H9 (cell line): ENCODE data around the gene C9orf43. TPM values are rescaled to one million over a fixed set of nuclear protein-coding genes. Genes with fewer than 3 reads are reported as not detected.

ENCODE experiments used
- DNase-seq: peaks from one replicate; pipeline ENCODE4 v3.0.0-alpha.2; 2017
- H2AFZ ChIP-seq: one replicate; pipeline ENCODE4 v1.6.1; 2013; ENCODE audit warnings: mild to moderate bottlenecking, low read length, control low read depth, moderate library complexity
- H2AK5ac ChIP-seq: 2 replicates; pipeline ENCODE4 v1.6.1; 2013; ENCODE audit warnings: low read length, control low read depth, mixed read lengths; ENCODE audit not compliant: insufficient read length
- H2BK120ac ChIP-seq: one replicate; pipeline ENCODE4 v1.6.1; 2013; ENCODE audit warnings: low read depth, mild to moderate bottlenecking, low read length, control low read depth, inconsistent platforms; ENCODE audit not compliant: poor library complexity, severe bottlenecking
- H2BK12ac ChIP-seq: 2 replicates; pipeline ENCODE4 v1.6.1; 2013; ENCODE audit warnings: low read length, control low read depth, mixed read lengths, low read depth; ENCODE audit not compliant: insufficient read length
- H2BK15ac ChIP-seq: 2 replicates; pipeline ENCODE4 v1.6.1; 2013; ENCODE audit warnings: low read depth, low read length, control low read depth
- H2BK20ac ChIP-seq: one replicate; pipeline ENCODE4 v1.6.1; 2013; ENCODE audit warnings: low read depth, mild to moderate bottlenecking, low read length, control low read depth, inconsistent platforms; ENCODE audit not compliant: poor library complexity, severe bottlenecking
- H2BK5ac ChIP-seq: 2 replicates; pipeline ENCODE4 v1.6.1; 2013; ENCODE audit warnings: low read length, control low read depth, mixed read lengths; ENCODE audit not compliant: insufficient read length
- H3K14ac ChIP-seq: 2 replicates; pipeline ENCODE4 v1.6.1; 2013; ENCODE audit warnings: low read length, control low read depth; ENCODE audit not compliant: insufficient read depth
- H3K18ac ChIP-seq: 2 replicates; pipeline ENCODE4 v1.6.1; 2013; ENCODE audit warnings: low read depth, mild to moderate bottlenecking, mixed read lengths, low read length, control low read depth; ENCODE audit not compliant: insufficient read length
- H3K23ac ChIP-seq: 2 replicates; pipeline ENCODE4 v1.6.1; 2013; ENCODE audit warnings: low read length, control low read depth, mixed read lengths, low read depth; ENCODE audit not compliant: insufficient read length
- H3K23me2 ChIP-seq: 2 replicates; pipeline ENCODE4 v1.6.1; 2013; ENCODE audit warnings: low read depth, mild to moderate bottlenecking, mixed read lengths, low read length, control low read depth; ENCODE audit not compliant: insufficient read length, poor library complexity, severe bottlenecking
- H3K27ac ChIP-seq: 2 replicates; pipeline ENCODE4 v1.5.1; 2013; ENCODE audit warnings: low read length, control low read depth, mixed read lengths, low read depth; ENCODE audit not compliant: insufficient read length
- H3K27me3 ChIP-seq: 2 replicates; pipeline ENCODE4 v1.6.1; 2013; ENCODE audit warnings: low read length, control low read depth, inconsistent platforms; ENCODE audit not compliant: insufficient read depth
- H3K4ac ChIP-seq: 2 replicates; pipeline ENCODE4 v1.6.1; 2013; ENCODE audit warnings: low read depth, mild to moderate bottlenecking, control low read depth, inconsistent platforms, low read length, moderate library complexity
- H3K4me1 ChIP-seq: 2 replicates; pipeline ENCODE4 v1.6.1; 2013; ENCODE audit warnings: low read length, control low read depth, inconsistent platforms; ENCODE audit not compliant: insufficient read depth
- H3K4me2 ChIP-seq: 2 replicates; pipeline ENCODE4 v1.6.1; 2013; ENCODE audit warnings: low read length, control low read depth, mixed read lengths; ENCODE audit not compliant: insufficient read length, insufficient read depth
- H3K56ac ChIP-seq: 2 replicates; pipeline ENCODE4 v1.6.1; 2013; ENCODE audit warnings: low read depth, mild to moderate bottlenecking, mixed read lengths, low read length, control low read depth; ENCODE audit not compliant: insufficient read length
- H3K79me1 ChIP-seq: 2 replicates; pipeline ENCODE4 v1.6.1; 2013; ENCODE audit warnings: low read depth, mild to moderate bottlenecking, moderate library complexity, low read length, control low read depth, inconsistent platforms; ENCODE audit not compliant: insufficient read depth, poor library complexity, severe bottlenecking
- H3K79me2 ChIP-seq: 2 replicates; pipeline ENCODE4 v1.6.1; 2013; ENCODE audit warnings: low read length, control low read depth, inconsistent platforms; ENCODE audit not compliant: insufficient read depth
- H3K9ac ChIP-seq: 2 replicates; pipeline ENCODE4 v1.6.1; 2013; ENCODE audit warnings: low read length, control low read depth, mixed read lengths; ENCODE audit not compliant: insufficient read length; ENCODE audit errors: extremely low read depth
- H3K9me3 ChIP-seq: one replicate; pipeline ENCODE4 v1.6.1; 2013; ENCODE audit warnings: low read depth, low read length, inconsistent platforms; ENCODE audit not compliant: control insufficient read depth
- H3T11ph ChIP-seq: one replicate; pipeline ENCODE4 v1.6.1; 2013; ENCODE audit warnings: mild to moderate bottlenecking, low read length, control low read depth, inconsistent platforms
- H4K20me1 ChIP-seq: one replicate; pipeline ENCODE4 v1.6.1; 2013; ENCODE audit not compliant: control insufficient read depth, insufficient read length, insufficient read depth
- H4K5ac ChIP-seq: 2 replicates; pipeline ENCODE4 v1.6.1; 2013; ENCODE audit warnings: low read depth, mild to moderate bottlenecking, mixed read lengths, low read length, control low read depth; ENCODE audit not compliant: insufficient read length
- H4K8ac ChIP-seq: replicated peaks from 2 replicates; pipeline ENCODE4 v1.6.1; 2013; ENCODE audit warnings: low read length, control low read depth, mixed read lengths, low read depth; ENCODE audit not compliant: insufficient read length
- H4K91ac ChIP-seq: 2 replicates; pipeline ENCODE4 v1.6.1; 2013; ENCODE audit warnings: low read depth, mild to moderate bottlenecking, moderate library complexity, mixed read lengths, low read length, control low read depth; ENCODE audit not compliant: insufficient read length
- H3K27ac Mint-ChIP-seq, 3 experiments: 2 replicates in 2 of 3; 3 replicates in 1 of 3; pipeline ENCODE4 v1.8.0; 2020 to 2021; ENCODE audit warnings: mixed read lengths in 3 of 3, mild to moderate bottlenecking in 1 of 3, moderate library complexity in 1 of 3
- H3K27me3 Mint-ChIP-seq: 2 replicates; pipeline ENCODE4 v1.8.0; 2021; ENCODE audit warnings: low read depth, mild to moderate bottlenecking, moderate library complexity, mixed read lengths
- H3K36me3 Mint-ChIP-seq, 3 experiments: 2 replicates in 2 of 3; 3 replicates in 1 of 3; pipeline ENCODE4 v1.8.0; 2020 to 2021; ENCODE audit warnings: low read depth in 3 of 3, mixed read lengths in 3 of 3; ENCODE audit not compliant: insufficient read depth in 1 of 3
- H3K4me1 Mint-ChIP-seq, 2 experiments: 2 replicates each; pipeline ENCODE4 v1.8.0; 2020; ENCODE audit warnings: mixed read lengths in 2 of 2
- H3K4me3 Mint-ChIP-seq, 2 experiments: 2 replicates in 1 of 2; 3 replicates in 1 of 2; pipeline ENCODE4 v1.8.0; 2020 to 2021; ENCODE audit warnings: mild to moderate bottlenecking in 2 of 2, mixed read lengths in 2 of 2, moderate library complexity in 1 of 2
- H3K9me3 Mint-ChIP-seq, 2 experiments: 2 replicates in 1 of 2; 3 replicates in 1 of 2; pipeline ENCODE4 v1.8.0; 2020; ENCODE audit warnings: mild to moderate bottlenecking in 2 of 2, mixed read lengths in 2 of 2, moderate library complexity in 1 of 2
- CTCF ChIP-seq: fragments of 200-600 bp; sonication (generic); conservative IDR thresholded peaks from 3 replicates; pipeline ENCODE4 v1.8.0; 2021; ENCODE audit warnings: antibody characterized with exemption, mild to moderate bottlenecking
- WGBS: extraction: QIAGEN DNeasy Blood & Tissue Kit; methylation state at CpG from one replicate; pipeline ENCODE4 v1.1.7; 2013; ENCODE audit warnings: missing lambda C conversion rate, low lambda C conversion rate, mixed read lengths; ENCODE audit not compliant: insufficient read length; ENCODE audit errors: extremely low coverage; 5-methylcytosine and 5-hydroxymethylcytosine counted together
- total RNA-seq: library from RNA; stranded (reverse); gene quantifications from 2 replicates; pipeline ENCODE4 v1.2.1, GENCODE V29; 2021

The C9orf43 gene
- total RNA-seq, 1 experiment from 2014 or later: 0.57 TPM

- H3K36me3 Mint-ChIP-seq: no peaks in the 10 kb centered on the region
- H2AK5ac ChIP-seq: no peak overlapping the region
- no peak overlapping the region for H3K23ac ChIP-seq
- no peaks in the 10 kb centered on the region for H3K9me3 ChIP-seq
- no CpG with 5 or more reads among the region's 1 CpG for WGBS
- H2BK12ac ChIP-seq: no peak overlapping the region
- no peaks in the 10 kb centered on the region for H4K20me1 ChIP-seq
- no peaks in the 10 kb centered on the region for H3K79me2 ChIP-seq
- no peak overlapping the region for H3K56ac ChIP-seq
- no peak overlapping the region for H2BK5ac ChIP-seq
- H4K91ac ChIP-seq: no peak overlapping the region
- H2BK20ac ChIP-seq: no peak overlapping the region
- H3K27me3 Mint-ChIP-seq: peaks cover 9% of the 10 kb centered on the region
- H3K23me2 ChIP-seq: no peaks in the 10 kb centered on the region
- no peak overlapping the region for H3K4me3 Mint-ChIP-seq
- peaks cover 11 to 12% of the 10 kb centered on the region in 2 experiments for H3K4me1 Mint-ChIP-seq
- no peak overlapping the region for H3K9ac ChIP-seq
- H3K27me3 ChIP-seq: no peaks in the 10 kb centered on the region; the same call in 1 of the 2 replicates
- H2AFZ ChIP-seq: no peak overlapping the region
- no peak overlapping the region for H3K14ac ChIP-seq
- no peak overlapping the region; a peak in 1 of 7 replicates for H3K27ac Mint-ChIP-seq
- no peak overlapping the region for H4K5ac ChIP-seq
- no peak overlapping the region for H4K8ac ChIP-seq
- H3K4me1 ChIP-seq: no peaks in the 10 kb centered on the region; the same call in 1 of the 2 replicates
- no peaks in the 10 kb centered on the region for H3K79me1 ChIP-seq
- no peak for TF ChIP-seq CTCF
- H3K4me2 ChIP-seq: no peak overlapping the region
- no peak overlapping the region for H3K18ac ChIP-seq
- H2BK15ac ChIP-seq: no peak overlapping the region
- H2BK120ac ChIP-seq: no peak overlapping the region
- no peak overlapping the region for H3K27ac ChIP-seq
- no peak overlapping the region for H3K4ac ChIP-seq
- no peak for DNase-seq
- H3K9me3 Mint-ChIP-seq: no peaks in the 10 kb centered on the region
- no peak overlapping the region for H3T11ph ChIP-seq
These were observed 16.2 kb downstream of the C9orf43 start for GRCh38 chr9:113426701-113427100.
